Measurements from ENCODE around the gene MGST1.

DNA sequence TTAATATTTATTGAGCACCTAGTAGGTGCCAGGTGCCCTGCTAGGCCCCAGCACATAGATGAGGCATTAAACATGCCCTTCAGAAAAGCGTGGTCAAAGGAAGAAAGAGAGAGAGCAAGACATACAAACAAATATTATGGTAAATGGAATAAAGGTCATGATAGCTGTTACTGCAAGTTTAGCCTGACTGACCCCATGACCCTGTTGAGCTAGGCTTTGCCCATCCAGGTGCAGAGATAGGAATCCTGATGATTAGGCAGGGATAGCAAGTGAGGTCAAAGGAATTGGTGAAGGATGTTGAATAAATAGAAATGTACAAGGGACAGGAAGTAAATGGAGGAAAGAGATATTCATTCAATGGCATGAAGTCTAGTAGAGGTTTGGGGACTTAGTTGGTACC is 36.5 kb upstream of the MGST1 start:
- TF ChIP-seq EZH2 (IDR thresholded peaks at IDR 0.05; ENCODE audit: insufficient read depth, poor library complexity, severe bottlenecking), result no peak
- no peak for TF ChIP-seq EZH2phosphoT487 (IDR thresholded peaks at IDR 0.05; ENCODE audit: insufficient read depth, low read depth)

Measured in GM23248 (cell line).